ENCODE results near the gene ABCA2. TPM values are rescaled to one million over a fixed set of nuclear protein-coding genes. Genes with fewer than 3 reads are reported as not detected.
A peak's percentile ranks its signal among the peaks of the same experiment; 100 is the strongest.

Gene ABCA2
- total RNA-seq, 1 experiment from 2014 or later: 21.7 TPM

DNA sequence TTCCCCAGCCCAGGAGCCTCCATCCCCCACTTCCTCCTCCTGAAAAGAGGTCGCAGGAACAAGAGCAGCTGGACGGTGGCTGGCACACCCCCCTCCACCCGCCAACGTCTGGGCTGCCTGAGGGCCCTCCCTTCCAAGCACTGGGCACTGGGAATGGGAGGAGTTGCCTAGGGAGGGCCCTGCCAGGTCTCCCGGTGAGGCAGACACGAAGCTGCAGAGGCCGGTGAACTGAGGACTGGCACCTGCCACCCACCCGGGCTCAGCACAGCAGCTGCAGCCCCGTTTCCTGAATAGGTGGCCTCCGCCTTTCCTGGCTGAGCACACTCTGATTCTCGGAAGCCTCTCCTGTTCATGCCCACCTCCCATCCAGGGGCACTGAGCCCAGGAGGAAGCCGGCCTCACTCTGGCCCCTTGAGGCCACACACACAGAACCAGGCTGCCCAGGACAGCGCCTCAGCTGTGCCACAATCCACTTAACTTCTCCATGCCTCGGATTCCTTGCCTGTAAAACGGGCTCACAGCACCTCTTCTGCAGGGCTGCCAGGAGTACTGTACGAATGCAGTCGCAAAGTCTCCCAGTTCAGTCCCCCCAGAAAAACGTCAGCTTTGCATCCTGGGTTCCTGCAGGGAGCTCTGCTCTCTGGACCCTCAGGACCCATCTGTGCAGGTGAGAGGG is 16.6 kb upstream of the ABCA2 start:
- H3K4me1 Mint-ChIP-seq (ENCODE audit: insufficient read depth, unreplicated experiment): no peaks in the 10 kb centered on the region
- no peaks in the 10 kb centered on the region for H3K9me3 Mint-ChIP-seq (ENCODE audit: unreplicated experiment)
- H3K27me3 Mint-ChIP-seq (ENCODE audit: insufficient read depth, unreplicated experiment): no peaks in the 10 kb centered on the region
- DNase-seq (ENCODE audit: unreplicated experiment): no peak
- ChIA-PET CTCF (interaction anchor here (0.6 to 2.4 kb wide), 12 partner anchors 9 to 193 kb away, joined by 3 to 12 read pairs (median 4); partner anchors contain the start of genes ABCA2 and FUT7), POLR2A (interaction anchor here (0.6 to 1.1 kb wide), 5 partner anchors 9 to 196 kb away, joined by 3 to 4 read pairs (median 3); no protein-coding TSS in a partner anchor)
- H3K36me3 Mint-ChIP-seq (ENCODE audit: insufficient read depth, unreplicated experiment): peaks cover 6% of the 10 kb centered on the region
- no peak for TF ChIP-seq CTCF (IDR thresholded peaks at IDR 0.05; ENCODE audit: unreplicated experiment)
- no peak overlapping the region for H3K27ac Mint-ChIP-seq (ENCODE audit: low read depth, unreplicated experiment)
- intact Hi-C loops (cut with micrococcal nuclease): loop anchor here (10.0 kb wide), 1 partner anchor 180 kb away; the partner anchor contains the start of genes CYSRT1, RNF208 and RNF224
- TSS peak; percentile 37 for BruUV-seq (replicated peaks)
- peak overlapping the region; percentile 74 for H3K4me3 Mint-ChIP-seq (ENCODE audit: unreplicated experiment)

DNA sequence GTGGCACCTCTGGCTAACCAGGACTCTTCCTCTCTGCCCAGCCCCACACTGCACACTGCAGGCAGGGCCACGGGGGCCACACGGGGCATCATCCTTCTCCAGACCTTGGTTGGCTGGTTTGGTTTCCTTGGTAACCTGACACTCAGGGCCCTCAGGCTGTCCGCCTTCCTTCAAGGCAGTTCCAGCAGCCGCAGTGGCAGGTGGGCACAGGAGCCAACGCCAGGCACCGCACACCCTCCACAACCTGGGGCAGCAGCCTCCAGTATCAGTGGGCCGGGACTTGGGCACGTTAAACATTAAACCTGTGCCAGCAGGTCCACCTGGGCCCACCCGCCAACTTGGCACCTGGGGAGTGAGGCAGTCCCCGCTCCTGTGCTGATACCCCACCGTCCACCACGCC is 16.0 kb upstream of the ABCA2 start:
- no peak for TF ChIP-seq CTCF (IDR thresholded peaks at IDR 0.05; ENCODE audit: unreplicated experiment)
- peaks cover 10% of the 10 kb centered on the region for H3K36me3 Mint-ChIP-seq (ENCODE audit: insufficient read depth, unreplicated experiment)
- H3K27ac Mint-ChIP-seq (ENCODE audit: low read depth, unreplicated experiment): no peak overlapping the region
- BruUV-seq (replicated peaks): no TSS peak
- DNase-seq (ENCODE audit: unreplicated experiment): no peak
- intact Hi-C loops (cut with micrococcal nuclease): loop anchor here (10.0 kb wide), 1 partner anchor 181 kb away; the partner anchor contains the start of genes CYSRT1, RNF208 and RNF224
- POLR2A ChIA-PET: interaction anchor here (0.8 to 1.5 kb wide), 3 partner anchors 15 to 80 kb away, joined by 3 to 4 read pairs (median 3); no protein-coding TSS in a partner anchor
- no peaks in the 10 kb centered on the region for H3K9me3 Mint-ChIP-seq (ENCODE audit: unreplicated experiment)
- no peaks in the 10 kb centered on the region for H3K4me1 Mint-ChIP-seq (ENCODE audit: insufficient read depth, unreplicated experiment)
- no peaks in the 10 kb centered on the region for H3K27me3 Mint-ChIP-seq (ENCODE audit: insufficient read depth, unreplicated experiment)
- no peak overlapping the region for H3K4me3 Mint-ChIP-seq (ENCODE audit: unreplicated experiment)
- CTCF ChIA-PET: interaction anchor here (0.6 to 2.4 kb wide), 8 partner anchors 8 to 193 kb away, joined by 3 to 12 read pairs (median 5); partner anchors contain the start of genes ABCA2 and FUT7

GRCh38 chr9:137042751-137043727 is 15.0 kb upstream of the ABCA2 start:
- intact Hi-C loops (cut with micrococcal nuclease): loop anchor here (10.0 kb wide), 1 partner anchor 182 kb away; the partner anchor contains the start of genes CYSRT1, RNF208 and RNF224
- no TSS peak for BruUV-seq (replicated peaks)
- CTCF ChIA-PET: interaction anchor here (0.6 to 2.4 kb wide), 4 partner anchors 25 to 511 kb away, joined by 3 to 11 read pairs (median 4); no protein-coding TSS in a partner anchor
- Mint-ChIP-seq H3K27ac (ENCODE audit: low read depth, unreplicated experiment) (no peak overlapping the region), H3K27me3 (ENCODE audit: insufficient read depth, unreplicated experiment) (no peaks in the 10 kb centered on the region), H3K4me3 (ENCODE audit: unreplicated experiment) (no peak overlapping the region), H3K4me1 (ENCODE audit: insufficient read depth, unreplicated experiment) (no peaks in the 10 kb centered on the region), H3K36me3 (ENCODE audit: insufficient read depth, unreplicated experiment) (peaks cover 12% of the 10 kb centered on the region), H3K9me3 (ENCODE audit: unreplicated experiment) (no peaks in the 10 kb centered on the region)
- DNase-seq (ENCODE audit: unreplicated experiment): no peak
- TF ChIP-seq CTCF (IDR thresholded peaks at IDR 0.05; ENCODE audit: unreplicated experiment): no peak
- POLR2A ChIA-PET: interaction anchor here (1.5 kb wide), 1 partner anchor 14 kb away, joined by 3 read pairs; no protein-coding TSS in a partner anchor

Measured in MCF 10A (cell line).